ENCODE data around the gene LEP. TPM values are rescaled to one million over a fixed set of nuclear protein-coding genes. Genes with fewer than 3 reads are reported as not detected.
A peak's percentile ranks its signal among the peaks of the same experiment; 100 is the strongest.

Gene LEP
- total and polyA plus RNA-seq, 2 donors from 2014 or later: not detected

DNA sequence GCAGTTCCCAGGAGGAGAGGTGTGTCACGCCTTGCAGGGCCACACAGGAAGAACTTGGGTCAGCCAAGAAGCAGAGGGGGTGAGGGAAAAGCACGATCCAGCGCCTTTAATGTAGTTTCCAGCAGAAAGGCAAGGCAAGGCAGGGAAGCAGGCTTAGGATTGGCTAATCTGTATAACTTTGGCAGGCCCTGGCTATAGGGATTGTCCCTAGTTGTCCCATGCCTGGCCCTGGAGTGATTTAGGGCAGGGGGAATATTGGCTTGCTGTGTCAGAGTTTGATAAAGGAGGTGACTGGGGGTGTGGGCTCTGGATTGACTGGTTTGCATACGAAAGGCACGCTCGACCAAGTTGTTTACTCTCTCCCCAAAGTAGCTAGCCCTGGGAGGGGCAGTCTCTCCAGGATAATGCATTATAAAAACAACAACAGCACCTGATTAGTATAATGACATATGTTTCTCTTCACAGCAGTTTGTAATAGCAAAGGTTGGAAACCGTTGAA, 58.1 kb downstream of the LEP start:
- H3K4me3 ChIP-seq (ENCODE audit: low read length in 3 of 3): no peak overlapping the region
- intact Hi-C loops (cut with DNase I): no loop called here
- no peaks in the 10 kb centered on the region for H3K9me3 ChIP-seq (ENCODE audit: control insufficient read depth in 2 of 3, insufficient read depth in 1 of 3, low read length in 3 of 3)
- TF ChIP-seq CTCF (IDR thresholded peaks at IDR 0.05; ENCODE audit: borderline replicate concordance, extremely low read depth, insufficient read depth): no peak
- H3K9ac ChIP-seq (ENCODE audit: low read length in 3 of 3): no peak overlapping the region
- H3K4me1 ChIP-seq (ENCODE audit: control insufficient read depth in 2 of 3, insufficient read depth in 2 of 3, low read depth in 1 of 3, low read length in 3 of 3): peaks cover 0 to 6% (median 0%) of the 10 kb centered on the region in 3 donors
- DNase-seq (peak in 2 of 5 donors; percentile 8 to 21), FAIRE-seq (no peak)
- H3K27ac ChIP-seq (ENCODE audit: low read depth in 2 of 2, low read length in 2 of 2): no peak overlapping the region
- H3K36me3 ChIP-seq (ENCODE audit: control insufficient read depth in 2 of 3, insufficient read depth in 3 of 3, low read length in 3 of 3): peaks cover 0 to 4% (median 0%) of the 10 kb centered on the region in 3 donors
- H3K27me3 ChIP-seq (ENCODE audit: control insufficient read depth, insufficient read depth, low read length): no peaks in the 10 kb centered on the region

DNA sequence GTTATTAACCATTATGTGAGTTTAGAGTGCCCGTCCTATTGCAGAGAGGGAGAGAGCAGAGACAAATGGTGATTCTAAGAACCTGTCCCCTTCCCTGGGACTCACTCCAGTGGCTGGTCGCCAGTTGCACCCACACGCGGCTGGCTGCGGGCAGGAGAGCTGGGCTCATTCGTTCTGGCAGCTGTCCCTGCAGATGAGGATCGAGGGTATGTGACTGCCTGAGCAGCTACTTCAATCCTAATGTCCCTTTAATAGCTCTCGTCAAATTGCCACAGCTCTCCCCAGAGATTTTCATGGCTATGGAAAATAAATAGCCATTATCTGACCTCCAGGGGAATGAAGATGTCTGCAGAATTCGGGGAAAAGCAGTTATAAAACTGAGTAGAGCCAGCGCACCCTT, 61.1 kb downstream of the LEP start:
- H3K27me3 ChIP-seq (ENCODE audit: control insufficient read depth, insufficient read depth, low read length): no peaks in the 10 kb centered on the region
- FAIRE-seq (no peak), DNase-seq (peak in 1 of 5 donors; percentile 67)
- no peaks in the 10 kb centered on the region for H3K9me3 ChIP-seq (ENCODE audit: control insufficient read depth in 2 of 3, insufficient read depth in 1 of 3, low read length in 3 of 3)
- intact Hi-C loops (cut with DNase I): no loop called here
- peaks cover 2 to 21% (median 16%) of the 10 kb centered on the region in 3 donors for H3K36me3 ChIP-seq (ENCODE audit: control insufficient read depth in 2 of 3, insufficient read depth in 3 of 3, low read length in 3 of 3)
- H3K4me3 ChIP-seq (ENCODE audit: low read length in 3 of 3): no peak overlapping the region
- H3K9ac ChIP-seq (ENCODE audit: low read length in 3 of 3): no peak overlapping the region
- peaks cover 0 to 6% (median 0%) of the 10 kb centered on the region in 3 donors for H3K4me1 ChIP-seq (ENCODE audit: control insufficient read depth in 2 of 3, insufficient read depth in 2 of 3, low read depth in 1 of 3, low read length in 3 of 3)
- no peak for TF ChIP-seq CTCF (IDR thresholded peaks at IDR 0.05; ENCODE audit: borderline replicate concordance, extremely low read depth, insufficient read depth)
- no peak overlapping the region for H3K27ac ChIP-seq (ENCODE audit: low read depth in 2 of 2, low read length in 2 of 2)

- no peak for TF ChIP-seq CTCF (IDR thresholded peaks at IDR 0.05; ENCODE audit: borderline replicate concordance, extremely low read depth, insufficient read depth)
- intact Hi-C loops (cut with DNase I): no loop called here
- peaks cover 2 to 21% (median 21%) of the 10 kb centered on the region in 3 donors for H3K36me3 ChIP-seq (ENCODE audit: control insufficient read depth in 2 of 3, insufficient read depth in 3 of 3, low read length in 3 of 3)
Measured at GRCh38 chr7:128303133-128303532, 62.1 kb downstream of the LEP start.

DNA sequence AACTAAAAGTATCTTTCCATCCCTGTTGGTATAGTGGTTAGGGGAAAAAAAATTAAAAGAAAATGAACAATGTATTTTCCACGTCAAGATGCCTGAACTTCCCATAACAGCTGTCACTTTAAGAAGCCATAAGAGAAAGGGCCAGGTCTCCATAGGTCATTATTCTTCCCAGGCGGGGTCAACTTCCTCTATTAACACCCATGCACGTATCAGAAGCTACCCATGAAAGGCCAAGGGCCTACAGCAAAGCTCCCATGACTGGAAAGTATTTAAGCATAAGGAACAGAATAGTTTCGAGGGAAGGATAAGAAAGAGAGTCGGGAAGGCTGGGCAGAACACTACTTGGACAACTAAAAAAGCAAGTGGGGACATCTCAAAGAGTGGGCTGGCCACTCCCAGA, 62.6 kb downstream of the LEP start:
- H3K27me3 ChIP-seq (ENCODE audit: control insufficient read depth, insufficient read depth, low read length): no peaks in the 10 kb centered on the region
- H3K4me1 ChIP-seq (ENCODE audit: control insufficient read depth in 2 of 3, insufficient read depth in 2 of 3, low read depth in 1 of 3, low read length in 3 of 3): peaks cover 0 to 4% (median 0%) of the 10 kb centered on the region in 3 donors
- no peak overlapping the region for H3K27ac ChIP-seq (ENCODE audit: low read depth in 2 of 2, low read length in 2 of 2)
- no peaks in the 10 kb centered on the region for H3K9me3 ChIP-seq (ENCODE audit: control insufficient read depth in 2 of 3, insufficient read depth in 1 of 3, low read length in 3 of 3)
- no peak for FAIRE-seq
- no peak overlapping the region for H3K9ac ChIP-seq (ENCODE audit: low read length in 3 of 3)
- no peak for DNase-seq
- peaks cover 2 to 24% (median 24%) of the 10 kb centered on the region in 3 donors for H3K36me3 ChIP-seq (ENCODE audit: control insufficient read depth in 2 of 3, insufficient read depth in 3 of 3, low read length in 3 of 3)
- intact Hi-C loops (cut with DNase I): no loop called here
- no peak overlapping the region for H3K4me3 ChIP-seq (ENCODE audit: low read length in 3 of 3)
- TF ChIP-seq CTCF (IDR thresholded peaks at IDR 0.05; ENCODE audit: borderline replicate concordance, extremely low read depth, insufficient read depth): no peak

More at GRCh38 chr7:128303133-128303532, 62.1 kb downstream of the LEP start:
- DNase-seq (no peak), FAIRE-seq (no peak)
- Histone ChIP-seq H3K9me3 (ENCODE audit: control insufficient read depth in 2 of 3, insufficient read depth in 1 of 3, low read length in 3 of 3) (no peaks in the 10 kb centered on the region), H3K4me1 (ENCODE audit: control insufficient read depth in 2 of 3, insufficient read depth in 2 of 3, low read depth in 1 of 3, low read length in 3 of 3) (peaks cover 0 to 6% (median 0%) of the 10 kb centered on the region in 3 donors), H3K27me3 (ENCODE audit: control insufficient read depth, insufficient read depth, low read length) (no peaks in the 10 kb centered on the region), H3K27ac (ENCODE audit: low read depth in 2 of 2, low read length in 2 of 2) (no peak overlapping the region), H3K4me3 (ENCODE audit: low read length in 3 of 3) (no peak overlapping the region), H3K9ac (ENCODE audit: low read length in 3 of 3) (no peak overlapping the region)
